CD14-positive monocyte (primary cell): ENCODE data around the gene IGF2BP3. TPM values are rescaled to one million over a fixed set of nuclear protein-coding genes. Genes with fewer than 3 reads are reported as not detected.

Experiments used
- DNase-seq, 3 donors: peaks; one replicate each; pipeline ENCODE4 v3.0.0-alpha.2; 2011 to 2022
- H2AFZ ChIP-seq: 2 replicates; pipeline ENCODE4 v1.6.0; 2012; ENCODE audit warnings: mild to moderate bottlenecking, low read depth, low read length, inconsistent platforms; ENCODE audit not compliant: insufficient read depth, poor library complexity, severe bottlenecking
- H3K27ac ChIP-seq, 2 donors: 1 replicate in 1 of 2; 2 replicates in 1 of 2; pipeline ENCODE4 v1.5.1; 2012 to 2013; ENCODE audit warnings: low read length in 2 of 2, control low read depth in 1 of 2, inconsistent platforms in 1 of 2, low read depth in 1 of 2, mild to moderate bottlenecking in 1 of 2
- H3K27me3 ChIP-seq, 2 donors: one replicate each; pipeline versions ENCODE4 v1.6.0 to v1.6.1; 2011 to 2013; ENCODE audit warnings: low read length in 2 of 2; ENCODE audit not compliant: control insufficient read depth in 2 of 2, insufficient read depth in 2 of 2
- H3K36me3 ChIP-seq, 2 donors: replicated peaks in 1 of 2; 1 replicate in 1 of 2; 2 replicates in 1 of 2; pipeline versions ENCODE4 v1.5.1 to v1.6.1; 2012 to 2013; ENCODE audit warnings: low read length in 2 of 2, control low read depth in 1 of 2, inconsistent platforms in 1 of 2, mild to moderate bottlenecking in 1 of 2; ENCODE audit not compliant: insufficient read depth in 2 of 2, control insufficient read depth in 1 of 2
- H3K4me1 ChIP-seq, 2 donors: 1 replicate in 1 of 2; 2 replicates in 1 of 2; pipeline versions ENCODE4 v1.5.1 to v1.6.1; 2012 to 2013; ENCODE audit warnings: low read length in 2 of 2, control low read depth in 1 of 2, inconsistent platforms in 1 of 2, mild to moderate bottlenecking in 1 of 2, moderate library complexity in 1 of 2; ENCODE audit not compliant: insufficient read depth in 2 of 2, control insufficient read depth in 1 of 2
- H3K4me2 ChIP-seq: replicated peaks from 2 replicates; pipeline ENCODE3; 2012; ENCODE audit warnings: low read length, moderate library complexity, mild to moderate bottlenecking; ENCODE audit not compliant: poor library complexity, severe bottlenecking; ENCODE audit errors: extremely low read depth
- H3K4me3 ChIP-seq, 3 experiments: fragments of 200-600 bp in 1 of 3; sonication (generic) in 1 of 3; replicated peaks in 1 of 3; 1 replicate in 2 of 3; 2 replicates in 1 of 3; pipeline ENCODE4 v1.5.1; 2011 to 2013; ENCODE audit warnings: low read length in 3 of 3, mild to moderate bottlenecking in 3 of 3, control low read depth in 2 of 3, low read depth in 2 of 3, inconsistent platforms in 1 of 3, moderate library complexity in 1 of 3
- H3K79me2 ChIP-seq: 2 replicates; pipeline ENCODE4 v1.6.0; 2012; ENCODE audit warnings: mild to moderate bottlenecking, control low read depth, inconsistent platforms, low read length, moderate library complexity; ENCODE audit not compliant: insufficient read depth
- H3K9ac ChIP-seq: 2 replicates; pipeline ENCODE4 v1.6.0; 2017; ENCODE audit warnings: low read length, mild to moderate bottlenecking; ENCODE audit not compliant: insufficient read depth, poor library complexity, severe bottlenecking
- H3K9me3 ChIP-seq, 2 donors: replicated peaks in 1 of 2; 1 replicate in 1 of 2; 2 replicates in 1 of 2; pipeline versions ENCODE4 v1.5.1 to v1.6.1; 2012 to 2013; ENCODE audit warnings: low read length in 2 of 2, control low read depth in 1 of 2; ENCODE audit not compliant: control insufficient read depth in 1 of 2, insufficient read depth in 1 of 2
- H4K20me1 ChIP-seq: 2 replicates; pipeline ENCODE4 v1.6.0; 2012; ENCODE audit warnings: mild to moderate bottlenecking, low read length, control low read depth, moderate library complexity; ENCODE audit not compliant: insufficient read depth
- H3K27ac Mint-ChIP-seq, 7 donors: one replicate each; pipeline ENCODE4 v1.8.0; 2020; ENCODE audit warnings: mild to moderate bottlenecking in 7 of 7, mixed read lengths in 7 of 7, moderate library complexity in 6 of 7, inconsistent platforms in 2 of 7
- H3K27me3 Mint-ChIP-seq, 3 donors: one replicate each; pipeline ENCODE4 v1.8.0; 2021 to 2022; ENCODE audit warnings: low read depth in 3 of 3, mild to moderate bottlenecking in 3 of 3, mixed read lengths in 3 of 3, moderate library complexity in 3 of 3, inconsistent platforms in 1 of 3
- H3K36me3 Mint-ChIP-seq, 2 donors: one replicate each; pipeline ENCODE4 v1.8.0; 2020; ENCODE audit warnings: mixed read lengths in 2 of 2, inconsistent platforms in 1 of 2, mild to moderate bottlenecking in 1 of 2
- H3K4me1 Mint-ChIP-seq: one replicate; pipeline ENCODE4 v1.8.0; 2020; ENCODE audit warnings: mild to moderate bottlenecking, mixed read lengths
- H3K4me3 Mint-ChIP-seq, 2 donors: one replicate each; pipeline ENCODE4 v1.8.0; 2020; ENCODE audit warnings: mild to moderate bottlenecking in 2 of 2, mixed read lengths in 2 of 2, moderate library complexity in 1 of 2
- H3K9me3 Mint-ChIP-seq, 7 donors: one replicate each; pipeline ENCODE4 v1.8.0; 2020 to 2022; ENCODE audit warnings: mixed read lengths in 7 of 7, mild to moderate bottlenecking in 6 of 7, moderate library complexity in 6 of 7, inconsistent platforms in 2 of 7
- WGBS: methylation state at CpG from one replicate; pipeline ENCODE4 v1.1.5; 2013; ENCODE audit warnings: missing lambda C conversion rate; ENCODE audit not compliant: insufficient coverage; 5-methylcytosine and 5-hydroxymethylcytosine counted together
- intact Hi-C, 2 donors: fragments of 100-400 bp; cut with micrococcal nuclease; formaldehyde crosslinking; loops; one replicate each; pipeline versions ENCODE4 v1.15.0 to v1.15.1; 2023
- polyA plus RNA-seq, 3 donors: library from polyadenylated mRNA; depleted of rRNA in 1 of 3; unstranded in 2 of 3; stranded (reverse) in 1 of 3; fragments of 300-500 nt in 2 of 3; fragments of >200 nt in 1 of 3; fragmentation: Illumina TruSeq in 2 of 3; gene quantifications; 1 replicate in 2 of 3; 2 replicates in 1 of 3; pipeline ENCODE4 v1.2.3, GENCODE V29; 2012 to 2021
- TF ChIP-seq, protein P1 (sequence below): fragments of 200-600 bp; IDR thresholded peaks from one replicate; pipeline ENCODE4 v1.8.0; 2022; ENCODE audit warnings: antibody characterized with exemption, mild to moderate bottlenecking

The IGF2BP3 gene
- polyA plus RNA-seq, 3 donors, result 0.60 to 5.3 (median 3.2) TPM

GRCh38 chr7:23357190-23358093 is 112.8 kb downstream of the IGF2BP3 start:
- Mint-ChIP-seq H3K9me3 (peaks cover 0 to 5% (median 3%) of the 10 kb centered on the region in 7 donors), H3K27ac (no peak overlapping the region), H3K4me1 (peaks cover 3% of the 10 kb centered on the region), H3K4me3 (no peak overlapping the region), H3K36me3 (no peaks in the 10 kb centered on the region), H3K27me3 (peaks cover 4 to 8% (median 6%) of the 10 kb centered on the region in 3 donors)
- WGBS, result no CpG with 5 or more reads among the region's 6 CpGs
- no peak overlapping the region for H3K4me3 ChIP-seq
- no peak overlapping the region for H2AFZ ChIP-seq
- TF ChIP-seq, protein P1, sequence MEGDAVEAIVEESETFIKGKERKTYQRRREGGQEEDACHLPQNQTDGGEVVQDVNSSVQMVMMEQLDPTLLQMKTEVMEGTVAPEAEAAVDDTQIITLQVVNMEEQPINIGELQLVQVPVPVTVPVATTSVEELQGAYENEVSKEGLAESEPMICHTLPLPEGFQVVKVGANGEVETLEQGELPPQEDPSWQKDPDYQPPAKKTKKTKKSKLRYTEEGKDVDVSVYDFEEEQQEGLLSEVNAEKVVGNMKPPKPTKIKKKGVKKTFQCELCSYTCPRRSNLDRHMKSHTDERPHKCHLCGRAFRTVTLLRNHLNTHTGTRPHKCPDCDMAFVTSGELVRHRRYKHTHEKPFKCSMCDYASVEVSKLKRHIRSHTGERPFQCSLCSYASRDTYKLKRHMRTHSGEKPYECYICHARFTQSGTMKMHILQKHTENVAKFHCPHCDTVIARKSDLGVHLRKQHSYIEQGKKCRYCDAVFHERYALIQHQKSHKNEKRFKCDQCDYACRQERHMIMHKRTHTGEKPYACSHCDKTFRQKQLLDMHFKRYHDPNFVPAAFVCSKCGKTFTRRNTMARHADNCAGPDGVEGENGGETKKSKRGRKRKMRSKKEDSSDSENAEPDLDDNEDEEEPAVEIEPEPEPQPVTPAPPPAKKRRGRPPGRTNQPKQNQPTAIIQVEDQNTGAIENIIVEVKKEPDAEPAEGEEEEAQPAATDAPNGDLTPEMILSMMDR, result peak; percentile 36
- H3K9ac ChIP-seq, result no peak overlapping the region
- DNase-seq, result no peak
- H4K20me1 ChIP-seq, result no peaks in the 10 kb centered on the region
- no peak overlapping the region for H3K4me2 ChIP-seq
- no peaks in the 10 kb centered on the region for H3K36me3 ChIP-seq
- no peaks in the 10 kb centered on the region for H3K79me2 ChIP-seq
- H3K4me1 ChIP-seq, result no peaks in the 10 kb centered on the region
- H3K27me3 ChIP-seq, result no peaks in the 10 kb centered on the region
- no peaks in the 10 kb centered on the region for H3K9me3 ChIP-seq
- intact Hi-C loops, result no loop called here
- H3K27ac ChIP-seq, result no peak overlapping the region

- peaks cover 4 to 8% (median 8%) of the 10 kb centered on the region in 3 donors for H3K27me3 Mint-ChIP-seq
- DNase-seq, result no peak
- no peaks in the 10 kb centered on the region for H3K4me1 ChIP-seq
- TF ChIP-seq, protein P1, result no peak
- no peak overlapping the region for H3K4me2 ChIP-seq
- H3K36me3 Mint-ChIP-seq, result no peaks in the 10 kb centered on the region
- WGBS, result no CpG with 5 or more reads among the region's 3 CpGs
- no peak overlapping the region for H3K27ac Mint-ChIP-seq
- no peaks in the 10 kb centered on the region for H3K36me3 ChIP-seq
- peaks cover 3% of the 10 kb centered on the region for H3K4me1 Mint-ChIP-seq
- intact Hi-C loops, result no loop called here
- no peaks in the 10 kb centered on the region for H3K79me2 ChIP-seq
- H3K9me3 Mint-ChIP-seq, result peaks cover 0 to 5% (median 3%) of the 10 kb centered on the region in 7 donors
- no peak overlapping the region for H3K4me3 ChIP-seq
- H3K27me3 ChIP-seq, result no peaks in the 10 kb centered on the region
- H3K4me3 Mint-ChIP-seq, result no peak overlapping the region
- H2AFZ ChIP-seq, result no peak overlapping the region
- H4K20me1 ChIP-seq, result no peaks in the 10 kb centered on the region
- H3K9me3 ChIP-seq, result no peaks in the 10 kb centered on the region
- no peak overlapping the region for H3K9ac ChIP-seq
- H3K27ac ChIP-seq, result no peak overlapping the region
Measured at GRCh38 chr7:23356726-23357125, 113.6 kb downstream of the IGF2BP3 start.
